Prostate gland (tissue), 2 donors: ENCODE results near the gene VWA8.

Experiments used
- POLR2A ChIP-seq: fragments of 450-650 bp; IDR thresholded peaks from one replicate; pipeline ENCODE4 v1.6.1; 2016; ENCODE audit warnings: antibody characterized with exemption, mild to moderate bottlenecking
- TF ChIP-seq, protein P1 (sequence below), 4 experiments: fragments of 200-600 bp in 2 of 4; fragments of 450-650 bp in 2 of 4; sonication (generic) in 2 of 4; IDR thresholded peaks; 1 replicate in 3 of 4; 2 replicates in 1 of 4; pipeline ENCODE4 v1.5.1; 2016 to 2019; ENCODE audit warnings: antibody characterized with exemption in 4 of 4, mild to moderate bottlenecking in 2 of 4, moderate library complexity in 2 of 4

DNA sequence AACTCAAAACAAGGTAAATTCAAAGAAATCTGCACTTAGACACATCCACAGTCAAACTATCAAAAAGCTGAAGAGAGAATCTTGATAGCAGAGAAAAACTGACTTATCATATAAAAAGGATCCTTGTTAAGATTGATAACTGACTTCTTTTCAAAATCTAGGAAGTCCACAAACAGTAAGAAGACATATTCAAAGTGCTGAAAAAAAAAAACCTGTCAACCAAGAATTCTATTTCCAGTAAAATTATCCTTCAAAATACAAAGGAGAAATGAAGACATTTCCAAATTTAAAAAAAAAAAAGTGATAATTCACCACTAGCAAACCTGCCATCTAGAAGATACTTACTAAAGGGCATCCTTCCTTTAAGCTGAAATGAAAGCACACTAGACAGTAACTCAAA, 15.0 kb downstream of the VWA8 start:
- TF ChIP-seq, protein P1, sequence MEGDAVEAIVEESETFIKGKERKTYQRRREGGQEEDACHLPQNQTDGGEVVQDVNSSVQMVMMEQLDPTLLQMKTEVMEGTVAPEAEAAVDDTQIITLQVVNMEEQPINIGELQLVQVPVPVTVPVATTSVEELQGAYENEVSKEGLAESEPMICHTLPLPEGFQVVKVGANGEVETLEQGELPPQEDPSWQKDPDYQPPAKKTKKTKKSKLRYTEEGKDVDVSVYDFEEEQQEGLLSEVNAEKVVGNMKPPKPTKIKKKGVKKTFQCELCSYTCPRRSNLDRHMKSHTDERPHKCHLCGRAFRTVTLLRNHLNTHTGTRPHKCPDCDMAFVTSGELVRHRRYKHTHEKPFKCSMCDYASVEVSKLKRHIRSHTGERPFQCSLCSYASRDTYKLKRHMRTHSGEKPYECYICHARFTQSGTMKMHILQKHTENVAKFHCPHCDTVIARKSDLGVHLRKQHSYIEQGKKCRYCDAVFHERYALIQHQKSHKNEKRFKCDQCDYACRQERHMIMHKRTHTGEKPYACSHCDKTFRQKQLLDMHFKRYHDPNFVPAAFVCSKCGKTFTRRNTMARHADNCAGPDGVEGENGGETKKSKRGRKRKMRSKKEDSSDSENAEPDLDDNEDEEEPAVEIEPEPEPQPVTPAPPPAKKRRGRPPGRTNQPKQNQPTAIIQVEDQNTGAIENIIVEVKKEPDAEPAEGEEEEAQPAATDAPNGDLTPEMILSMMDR (IDR thresholded peaks at IDR 0.05): no peak
- no peak for TF ChIP-seq POLR2A
